Measurements from ENCODE around the gene CABLES2.

Gene CABLES2

GRCh38 chr20:62350098-62350628 lies 56.9 kb downstream of the CABLES2 start:
- no peak for DNase-seq (ENCODE audit: low read depth)

- DNase-seq (ENCODE audit: low read depth): no peak
Measured at GRCh38 chr20:62349556-62350097, 57.5 kb downstream of the CABLES2 start.

- DNase-seq (ENCODE audit: low read depth): no peak
Measured at GRCh38 chr20:62348604-62349003, 58.5 kb downstream of the CABLES2 start.

- no peak for DNase-seq (ENCODE audit: low read depth)
Measured at GRCh38 chr20:62347445-62347844, 59.6 kb downstream of the CABLES2 start.

- DNase-seq (ENCODE audit: low read depth): no peak
Measured at GRCh38 chr20:62347151-62347404, 60.0 kb downstream of the CABLES2 start.

- no peak for DNase-seq (ENCODE audit: low read depth)
Measured at GRCh38 chr20:62346398-62347150, 60.5 kb downstream of the CABLES2 start.

GRCh38 chr20:62345681-62346370 lies 61.3 kb downstream of the CABLES2 start:
- DNase-seq (ENCODE audit: low read depth): no peak

- no peak for DNase-seq (ENCODE audit: low read depth)
Measured at GRCh38 chr20:62344782-62345181, 62.3 kb downstream of the CABLES2 start.

GRCh38 chr20:62344092-62344491 lies 63.0 kb downstream of the CABLES2 start:
- no peak for DNase-seq (ENCODE audit: low read depth)

- no peak for DNase-seq (ENCODE audit: low read depth)
Measured at GRCh38 chr20:62342910-62343309, 64.2 kb downstream of the CABLES2 start.

GRCh38 chr20:62339647-62340062 lies 67.4 kb downstream of the CABLES2 start:
- no peak for DNase-seq (ENCODE audit: low read depth)

Data from activated T-cell treated with anti-CD3 and anti-CD28 coated beads for 48 hours (primary cell).